ENCODE data around the gene NAT8L. TPM values are rescaled to one million over a fixed set of nuclear protein-coding genes. Genes with fewer than 3 reads are reported as not detected.
"Not testable (repeated sequence)": the region's sequence is repeated elsewhere in the genome, so short reads cannot be mapped to it uniquely, and the experiment has no call there.

Gene NAT8L
- total RNA-seq, 1 donor from 2014 or later: 0.24 TPM

GRCh38 chr4:2024683-2025082, 34.4 kb upstream of the NAT8L start:
- intact Hi-C loops (cut with micrococcal nuclease): no loop called here
- TF ChIP-seq CTCF (IDR thresholded peaks at IDR 0.05): no peak
- Mint-ChIP-seq H3K27ac (no peak overlapping the region), H3K4me1 (no peaks in the 10 kb centered on the region), H3K36me3 (ENCODE audit: low read depth) (no peaks in the 10 kb centered on the region), H3K9me3 (peaks cover 12% of the 10 kb centered on the region), H3K4me3 (no peak overlapping the region), H3K27me3 (peaks cover 48% of the 10 kb centered on the region)
- DNase-seq (no peak), ATAC-seq (ENCODE audit: low read depth) (no peak)
- CTCF ChIA-PET: no interaction called here
- POLR2A ChIA-PET: no interaction called here

GRCh38 chr4:2025817-2026216, 33.3 kb upstream of the NAT8L start:
- Mint-ChIP-seq H3K4me3 (no peak overlapping the region), H3K9me3 (peaks cover 12% of the 10 kb centered on the region), H3K36me3 (ENCODE audit: low read depth) (no peaks in the 10 kb centered on the region), H3K27me3 (peaks cover 53% of the 10 kb centered on the region), H3K27ac (no peak overlapping the region), H3K4me1 (no peaks in the 10 kb centered on the region)
- ChIA-PET CTCF (no interaction called here), POLR2A (no interaction called here)
- no peak for TF ChIP-seq CTCF (IDR thresholded peaks at IDR 0.05)
- intact Hi-C loops (cut with micrococcal nuclease): no loop called here
- no peak for ATAC-seq (ENCODE audit: low read depth)
- DNase-seq: no peak

GRCh38 chr4:2027120-2027519, 32.0 kb upstream of the NAT8L start:
- CTCF ChIA-PET; H3K4me3 Mint-ChIP-seq; intact Hi-C loops (cut with micrococcal nuclease); H3K4me1 Mint-ChIP-seq; DNase-seq; H3K36me3 Mint-ChIP-seq (ENCODE audit: low read depth); H3K27ac Mint-ChIP-seq; ATAC-seq (ENCODE audit: low read depth); POLR2A ChIA-PET: not testable (repeated sequence)
- Mint-ChIP-seq H3K27me3 (peaks cover 49% of the 10 kb centered on the region), H3K9me3 (peaks cover 12% of the 10 kb centered on the region)

- ATAC-seq (ENCODE audit: low read depth); CTCF ChIA-PET: not testable (repeated sequence)
These were observed 28.0 kb upstream of the NAT8L start for GRCh38 chr4:2031161-2031560.

GRCh38 chr4:2036327-2036726, 22.8 kb upstream of the NAT8L start:
- Mint-ChIP-seq H3K27ac (no peak overlapping the region), H3K36me3 (ENCODE audit: low read depth) (no peaks in the 10 kb centered on the region), H3K27me3 (peaks cover 34% of the 10 kb centered on the region), H3K4me3 (no peak overlapping the region), H3K4me1 (peaks cover 5% of the 10 kb centered on the region), H3K9me3 (no peaks in the 10 kb centered on the region)
- DNase-seq: no peak
- ChIA-PET CTCF (no interaction called here), POLR2A (no interaction called here)
- intact Hi-C loops (cut with micrococcal nuclease): no loop called here
- no peak for TF ChIP-seq CTCF (IDR thresholded peaks at IDR 0.05)
- no peak for ATAC-seq (ENCODE audit: low read depth)

More at GRCh38 chr4:2031161-2031560, 28.0 kb upstream of the NAT8L start:
- POLR2A ChIA-PET; intact Hi-C loops (cut with micrococcal nuclease); H3K4me1 Mint-ChIP-seq; H3K27ac Mint-ChIP-seq; H3K36me3 Mint-ChIP-seq (ENCODE audit: low read depth); H3K4me3 Mint-ChIP-seq; H3K9me3 Mint-ChIP-seq; DNase-seq: not testable (repeated sequence)
- peaks cover 45% of the 10 kb centered on the region for H3K27me3 Mint-ChIP-seq

- DNase-seq (no peak), ATAC-seq (ENCODE audit: low read depth) (no peak)
- H3K4me1 Mint-ChIP-seq: peaks cover 7% of the 10 kb centered on the region
- no peaks in the 10 kb centered on the region for H3K9me3 Mint-ChIP-seq
- no peak overlapping the region for H3K27ac Mint-ChIP-seq
- no peaks in the 10 kb centered on the region for H3K36me3 Mint-ChIP-seq (ENCODE audit: low read depth)
- H3K27me3 Mint-ChIP-seq: peaks cover 34% of the 10 kb centered on the region
- H3K4me3 Mint-ChIP-seq: no peak overlapping the region
- intact Hi-C loops (cut with micrococcal nuclease): no loop called here
- POLR2A ChIA-PET: no interaction called here
- TF ChIP-seq CTCF (IDR thresholded peaks at IDR 0.05): no peak
- CTCF ChIA-PET: no interaction called here
These were observed 22.3 kb upstream of the NAT8L start for GRCh38 chr4:2036866-2037265.
